H1 (cell line): ENCODE results near the gene PIBF1. TPM values are rescaled to one million over a fixed set of nuclear protein-coding genes. Genes with fewer than 3 reads are reported as not detected.

Source experiments
- CTCF ChIA-PET: fragments of 300-600 bp; sonication (Branson Sonifier 250); formaldehyde crosslinking; loops from one replicate; lab custom pipeline; 2021; ENCODE audit not compliant: partially characterized antibody; lab: Charles Lee
- POLR2A ChIA-PET: fragments of 300-600 bp; sonication (Branson Sonifier 250); formaldehyde crosslinking; loops from one replicate; lab custom pipeline; 2021; ENCODE audit warnings: inconsistent platforms; ENCODE audit not compliant: partially characterized antibody; lab: Charles Lee
- DNase-seq, 2 experiments: peaks; one replicate each; pipeline versions ENCODE4 v3.0.0 to v3.0.0-alpha.2; 2010 to 2022; ENCODE audit warnings: low spot score in 2 of 2, low read depth in 1 of 2, mixed read lengths in 1 of 2
- FAIRE-seq: peaks from 2 replicates; lab custom pipeline; 2011; peaks lifted over from hg19 to GRCh38; lab: Jason Lieb, UNC
- H2AFZ ChIP-seq: 2 replicates; pipeline ENCODE4 v1.8.1; 2012; ENCODE audit warnings: low read length, inconsistent platforms
- H2AK5ac ChIP-seq: 2 replicates; pipeline ENCODE4 v1.6.1; 2013; ENCODE audit warnings: low read depth, low read length
- H2BK120ac ChIP-seq: replicated peaks from 2 replicates; pipeline ENCODE3; 2013; ENCODE audit warnings: low read depth, low read length, inconsistent platforms
- H2BK12ac ChIP-seq: 2 replicates; pipeline ENCODE4 v1.6.1; 2013; ENCODE audit warnings: low read depth, low read length
- H2BK15ac ChIP-seq: 2 replicates; pipeline ENCODE4 v1.6.1; 2013; ENCODE audit warnings: low read length
- H2BK20ac ChIP-seq: 2 replicates; pipeline ENCODE4 v1.6.1; 2013; ENCODE audit warnings: low read length
- H2BK5ac ChIP-seq: 2 replicates; pipeline ENCODE4 v1.6.1; 2013; ENCODE audit warnings: low read depth, low read length
- H3K14ac ChIP-seq: 2 replicates; pipeline ENCODE4 v1.6.1; 2013; ENCODE audit warnings: inconsistent platforms; ENCODE audit not compliant: insufficient read length
- H3K18ac ChIP-seq: 2 replicates; pipeline ENCODE4 v1.6.1; 2013; ENCODE audit warnings: low read length; ENCODE audit errors: extremely low read depth
- H3K23ac ChIP-seq: 2 replicates; pipeline ENCODE4 v1.6.1; 2013; ENCODE audit warnings: inconsistent platforms; ENCODE audit not compliant: insufficient read length
- H3K23me2 ChIP-seq: 2 replicates; pipeline ENCODE4 v1.6.1; 2013; ENCODE audit warnings: low read depth, low read length
- H3K27ac ChIP-seq: 2 replicates; pipeline ENCODE4 v1.6.1; 2011; ENCODE audit warnings: low read depth, low read length, inconsistent platforms
- H3K27me3 ChIP-seq, 4 experiments: replicated peaks in 1 of 4; 1 replicate in 1 of 4; 2 replicates in 3 of 4; pipeline versions ENCODE4 v1.6.1 to v1.8.1; 2011 to 2013; ENCODE audit warnings: low read length in 3 of 4, mild to moderate bottlenecking in 3 of 4, inconsistent platforms in 2 of 4, mixed read lengths in 2 of 4, moderate library complexity in 1 of 4; ENCODE audit not compliant: control insufficient read depth in 3 of 4, insufficient read depth in 3 of 4; ENCODE audit errors: extremely low read depth in 1 of 4
- H3K36me3 ChIP-seq, 4 experiments: 2 replicates each; pipeline versions ENCODE4 v1.6.1 to v1.8.1; 2011 to 2013; ENCODE audit warnings: mild to moderate bottlenecking in 4 of 4, low read length in 3 of 4, moderate library complexity in 2 of 4, control low read depth in 1 of 4, inconsistent platforms in 1 of 4; ENCODE audit not compliant: insufficient read depth in 4 of 4, control insufficient read depth in 2 of 4
- H3K4ac ChIP-seq: replicated peaks from 2 replicates; pipeline ENCODE3; 2013; ENCODE audit warnings: low read length, low read depth, mixed read lengths, inconsistent platforms; ENCODE audit not compliant: insufficient read length
- H3K4me1 ChIP-seq, 4 experiments: replicated peaks in 1 of 4; 1 replicate in 1 of 4; 2 replicates in 3 of 4; pipeline versions ENCODE4 v1.6.1 to v1.8.1; 2011 to 2013; ENCODE audit warnings: low read length in 3 of 4, inconsistent platforms in 2 of 4, mixed read lengths in 1 of 4; ENCODE audit not compliant: insufficient read depth in 4 of 4, control insufficient read depth in 3 of 4
- H3K4me2 ChIP-seq, 2 experiments: 2 replicates each; pipeline versions ENCODE4 v1.6.1 to v1.8.1; 2011 to 2013; ENCODE audit warnings: low read depth in 2 of 2, low read length in 2 of 2, control low read depth in 1 of 2, inconsistent platforms in 1 of 2, mild to moderate bottlenecking in 1 of 2; ENCODE audit not compliant: insufficient read depth in 1 of 2
- H3K4me3 ChIP-seq, 4 experiments: fragments of 200-600, 300-600 bp in 1 of 4; sonication (generic), shearing (Covaris generic), sonication (Bioruptor Twin) in 1 of 4; 2 replicates each; pipeline versions ENCODE4 v1.5.1 to v1.8.1; 2011 to 2016; ENCODE audit warnings: low read length in 4 of 4, low read depth in 3 of 4, control low read depth in 2 of 4, inconsistent platforms in 2 of 4, mild to moderate bottlenecking in 2 of 4, mixed read lengths in 1 of 4, moderate library complexity in 1 of 4; ENCODE audit not compliant: insufficient read depth in 2 of 4; ENCODE audit errors: extremely low read depth in 1 of 4
- H3K56ac ChIP-seq: replicated peaks from 2 replicates; pipeline ENCODE3; 2013; ENCODE audit warnings: low read depth, mild to moderate bottlenecking, mixed read lengths, low read length, inconsistent platforms; ENCODE audit not compliant: insufficient read length
- H3K79me1 ChIP-seq: 2 replicates; pipeline ENCODE4 v1.6.1; 2013; ENCODE audit warnings: low read depth, low read length, control low read depth
- H3K79me2 ChIP-seq, 2 experiments: 2 replicates each; pipeline versions ENCODE4 v1.6.1 to v1.8.1; 2012 to 2013; ENCODE audit warnings: low read length in 2 of 2, mild to moderate bottlenecking in 2 of 2, inconsistent platforms in 1 of 2; ENCODE audit not compliant: insufficient read depth in 2 of 2, control insufficient read depth in 1 of 2
- H3K9ac ChIP-seq, 4 experiments: replicated peaks in 1 of 4; 1 replicate in 1 of 4; 2 replicates in 3 of 4; pipeline versions ENCODE4 v1.6.1 to v1.8.1; 2011 to 2013; ENCODE audit warnings: low read depth in 3 of 4, low read length in 3 of 4, control low read depth in 2 of 4, mild to moderate bottlenecking in 2 of 4, moderate library complexity in 2 of 4, inconsistent platforms in 1 of 4; ENCODE audit errors: extremely low read depth in 1 of 4
- H3K9me3 ChIP-seq, 2 experiments: 2 replicates each; pipeline versions ENCODE4 v1.6.1 to v1.8.1; 2012 to 2013; ENCODE audit warnings: mild to moderate bottlenecking in 2 of 2, moderate library complexity in 2 of 2, control low read depth in 1 of 2, inconsistent platforms in 1 of 2, low read depth in 1 of 2, low read length in 1 of 2, mixed read lengths in 1 of 2; ENCODE audit not compliant: insufficient read depth in 2 of 2
- H4K20me1 ChIP-seq, 2 experiments: replicated peaks in 1 of 2; 2 replicates each; pipeline versions ENCODE3 to v1.8.1; 2011 to 2013; ENCODE audit warnings: inconsistent platforms in 2 of 2, low read length in 2 of 2, mild to moderate bottlenecking in 1 of 2; ENCODE audit not compliant: insufficient read depth in 2 of 2, control insufficient read depth in 1 of 2
- H4K5ac ChIP-seq: 2 replicates; pipeline ENCODE4 v1.6.1; 2013; ENCODE audit warnings: low read length, low read depth, mixed read lengths, inconsistent platforms; ENCODE audit not compliant: insufficient read length
- H4K8ac ChIP-seq: 2 replicates; pipeline ENCODE4 v1.8.0; 2013; ENCODE audit warnings: mild to moderate bottlenecking, moderate library complexity, low read length, inconsistent platforms; ENCODE audit not compliant: insufficient read depth; ENCODE audit errors: extremely low read depth
- H4K91ac ChIP-seq: replicated peaks from 2 replicates; pipeline ENCODE3; 2013; ENCODE audit warnings: low read length, mixed read lengths, inconsistent platforms; ENCODE audit not compliant: insufficient read length
- EP300 ChIP-seq, 2 experiments: IDR thresholded peaks; 1 replicate in 1 of 2; 2 replicates in 1 of 2; pipeline ENCODE4 v1.6.1; 2011 to 2012; ENCODE audit warnings: low read depth in 2 of 2, low read length in 2 of 2, mild to moderate bottlenecking in 2 of 2, borderline replicate concordance in 1 of 2, inconsistent platforms in 1 of 2, moderate library complexity in 1 of 2
- NANOG ChIP-seq: IDR thresholded peaks from 2 replicates; pipeline ENCODE4 v1.6.1; 2011; ENCODE audit warnings: low read length, low read depth, mild to moderate bottlenecking, inconsistent platforms; ENCODE audit not compliant: insufficient read depth, poor library complexity, severe bottlenecking
- POLR2AphosphoS5 ChIP-seq: IDR thresholded peaks from 2 replicates; pipeline ENCODE4 v1.6.1; 2011; ENCODE audit warnings: low read depth, low read length
- SUZ12 ChIP-seq: fragments of 200-600 bp; sonication (generic); IDR thresholded peaks from 2 replicates; pipeline ENCODE4 v1.6.1; 2012; ENCODE audit warnings: mild to moderate bottlenecking, inconsistent platforms, low read length, moderate library complexity, mixed read lengths
- YY1 ChIP-seq: IDR thresholded peaks from 2 replicates; pipeline ENCODE4 v1.6.1; 2011; ENCODE audit warnings: low read depth, mild to moderate bottlenecking, low read length
- WGBS, 2 experiments: shearing (Covaris generic) in 1 of 2; methylation state at CpG; one replicate each; pipeline versions ENCODE4 v1.1.6 to v1.1.7; 2013 to 2015; ENCODE audit warnings: low lambda C conversion rate in 2 of 2, mixed read lengths in 2 of 2, inconsistent platforms in 1 of 2, low coverage in 1 of 2, missing lambda C conversion rate in 1 of 2; ENCODE audit not compliant: insufficient replicate concordance in 2 of 2, insufficient coverage in 1 of 2, insufficient read length in 1 of 2; ENCODE audit errors: extremely low coverage in 1 of 2, missing lambda C conversion rate in 1 of 2; 5-methylcytosine and 5-hydroxymethylcytosine counted together
- polyA plus RNA-seq, 7 experiments: library from polyadenylated mRNA; depleted of rRNA in 3 of 7; stranded (reverse) in 5 of 7; unstranded in 2 of 7; fragments of >200 nt in 5 of 7; fragments of 200-250 nt in 2 of 7; gene quantifications; 1 replicate in 5 of 7; 2 replicates in 1 of 7; 4 replicates in 1 of 7; pipeline versions ENCODE4 v1.2.1 to v1.2.3, GENCODE V29; 2011 to 2013; ENCODE audit warnings: missing spikeins in 2 of 7, mixed read lengths in 2 of 7
- total RNA-seq: library from RNA; stranded (reverse); fragmentation: NEBNext Ultra II Directional; extraction: Animal tissue kit (Norgen Biotek cat#: 25700); gene quantifications from 2 replicates; pipeline ENCODE4 v1.2.1, GENCODE V29; 2021
- TF ChIP-seq, protein P1 (sequence below): IDR thresholded peaks from 2 replicates; pipeline ENCODE4 v1.6.1; 2011; ENCODE audit warnings: low read length, improper control_type of control experiment

PIBF1 gene
- total and polyA plus RNA-seq, 2 of the 8 experiments (the other 6 are each of a cell fraction or from before 2014, with no cell fraction given): 1.1 to 13.2 TPM

DNA sequence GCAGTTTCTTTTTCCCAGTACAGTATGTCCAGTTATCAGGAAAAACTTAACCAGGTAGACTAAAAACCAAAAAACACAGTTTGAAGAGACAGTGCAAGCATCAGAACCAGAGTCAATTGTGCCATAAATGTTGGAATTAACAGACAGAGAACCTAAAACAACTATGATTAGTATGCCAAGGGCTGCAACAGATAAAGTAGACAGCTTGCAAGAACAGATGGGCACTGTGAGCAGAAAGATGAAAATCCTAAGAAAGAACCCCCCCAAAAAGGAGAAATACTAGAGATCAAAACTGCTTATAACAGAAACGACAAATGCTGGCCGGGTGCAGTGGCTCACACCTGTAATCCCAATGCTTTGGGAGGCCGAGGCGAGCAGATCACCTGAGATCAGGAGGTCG, 229.8 kb downstream of the PIBF1 start:
- H3K4me3 ChIP-seq: no peak overlapping the region
- H4K5ac ChIP-seq: no peak overlapping the region
- WGBS, 2 experiments: 83% methylated on average over 5 of the region's 5 CpGs; no CpG with 5 or more reads in 1 of the 2 experiments
- H2BK15ac ChIP-seq: no peak overlapping the region
- no peak overlapping the region for H3K9ac ChIP-seq
- no peak for DNase-seq
- H3K56ac ChIP-seq: no peak overlapping the region
- H3K9me3 ChIP-seq: no peaks in the 10 kb centered on the region
- H4K91ac ChIP-seq: no peak overlapping the region
- no peak for FAIRE-seq
- no peak overlapping the region for H4K8ac ChIP-seq
- no peak overlapping the region for H3K27ac ChIP-seq
- no peak overlapping the region for H2BK12ac ChIP-seq
- no peak overlapping the region for H2AK5ac ChIP-seq
- H2BK20ac ChIP-seq: no peak overlapping the region
- no peak overlapping the region for H3K4me2 ChIP-seq
- no peak overlapping the region for H2BK5ac ChIP-seq
- CTCF ChIA-PET: no interaction called here
- H3K18ac ChIP-seq: no peak overlapping the region
- POLR2A ChIA-PET: no interaction called here
- TF ChIP-seq POLR2AphosphoS5 (no peak), NANOG (no peak), SUZ12 (no peak), EP300 (IDR thresholded peaks at IDR 0.05; ENCODE audit: borderline replicate concordance in 1 of 2, low read depth in 2 of 2, low read length in 2 of 2) (no peak), YY1 (no peak)
- TF ChIP-seq, protein P1, sequence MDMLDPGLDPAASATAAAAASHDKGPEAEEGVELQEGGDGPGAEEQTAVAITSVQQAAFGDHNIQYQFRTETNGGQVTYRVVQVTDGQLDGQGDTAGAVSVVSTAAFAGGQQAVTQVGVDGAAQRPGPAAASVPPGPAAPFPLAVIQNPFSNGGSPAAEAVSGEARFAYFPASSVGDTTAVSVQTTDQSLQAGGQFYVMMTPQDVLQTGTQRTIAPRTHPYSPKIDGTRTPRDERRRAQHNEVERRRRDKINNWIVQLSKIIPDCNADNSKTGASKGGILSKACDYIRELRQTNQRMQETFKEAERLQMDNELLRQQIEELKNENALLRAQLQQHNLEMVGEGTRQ: no peak
- H3K27me3 ChIP-seq: no peaks in the 10 kb centered on the region
- H3K23me2 ChIP-seq: no peaks in the 10 kb centered on the region
- no peak overlapping the region for H3K14ac ChIP-seq
- H2BK120ac ChIP-seq: no peak overlapping the region
- no peak overlapping the region for H2AFZ ChIP-seq
- H4K20me1 ChIP-seq: no peaks in the 10 kb centered on the region
- H3K4ac ChIP-seq: no peak overlapping the region
- H3K79me1 ChIP-seq: no peaks in the 10 kb centered on the region
- H3K4me1 ChIP-seq: no peaks in the 10 kb centered on the region
- H3K79me2 ChIP-seq: no peaks in the 10 kb centered on the region
- no peaks in the 10 kb centered on the region for H3K36me3 ChIP-seq
- no peak overlapping the region for H3K23ac ChIP-seq
